HG03064 (cell line): ENCODE measurements around the gene ZNFX1.

Source experiments
- ATAC-seq: cut with Tn5 transposase; IDR thresholded peaks from one replicate; pipeline ENCODE4 v1.9.1; 2021; ENCODE audit warnings: low read depth; ENCODE audit not compliant: unreplicated experiment

The ZNFX1 gene

DNA sequence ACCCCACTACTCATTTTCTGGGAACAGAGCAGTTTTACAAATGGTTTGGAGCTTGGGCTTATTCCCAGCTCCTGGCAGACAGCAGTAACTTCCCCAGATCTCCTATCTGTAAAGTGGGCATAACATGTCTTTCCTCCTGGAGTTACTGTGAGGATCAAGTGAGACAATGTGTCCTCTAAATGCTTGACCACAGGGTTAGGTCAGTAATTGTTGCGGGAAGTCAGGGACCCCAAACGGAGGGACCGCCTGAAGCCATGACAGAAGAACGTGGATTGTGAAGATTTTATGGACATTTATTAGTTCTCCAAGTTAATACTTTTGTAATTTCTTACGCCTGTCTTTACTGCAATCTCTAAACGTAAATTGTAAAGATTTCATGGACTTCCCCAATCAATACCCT, 15.3 kb upstream of the ZNFX1 start:
- ATAC-seq = no peak

GRCh38 chr20:49292010-49292409, 14.2 kb upstream of the ZNFX1 start:
- ATAC-seq = no peak

DNA sequence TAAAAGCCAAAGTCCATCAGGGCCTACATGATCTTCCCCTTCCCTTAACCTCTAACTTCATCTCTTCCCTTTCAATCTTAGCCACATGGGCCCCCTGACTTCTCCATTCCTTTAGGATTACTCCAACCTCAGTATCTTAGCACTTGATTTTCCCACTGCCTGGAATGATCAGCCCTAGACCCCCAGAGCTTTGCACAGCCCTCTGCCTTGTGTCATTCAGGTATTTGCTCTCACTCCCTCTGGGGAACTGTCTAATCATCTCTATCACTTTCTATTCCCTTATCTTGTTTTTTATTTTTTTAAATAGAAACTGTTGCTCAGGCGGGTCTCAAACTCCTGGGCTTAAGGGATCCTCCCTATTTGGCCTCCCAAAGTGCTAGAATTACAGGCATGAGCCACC, 13.3 kb upstream of the ZNFX1 start:
- no peak for ATAC-seq

DNA sequence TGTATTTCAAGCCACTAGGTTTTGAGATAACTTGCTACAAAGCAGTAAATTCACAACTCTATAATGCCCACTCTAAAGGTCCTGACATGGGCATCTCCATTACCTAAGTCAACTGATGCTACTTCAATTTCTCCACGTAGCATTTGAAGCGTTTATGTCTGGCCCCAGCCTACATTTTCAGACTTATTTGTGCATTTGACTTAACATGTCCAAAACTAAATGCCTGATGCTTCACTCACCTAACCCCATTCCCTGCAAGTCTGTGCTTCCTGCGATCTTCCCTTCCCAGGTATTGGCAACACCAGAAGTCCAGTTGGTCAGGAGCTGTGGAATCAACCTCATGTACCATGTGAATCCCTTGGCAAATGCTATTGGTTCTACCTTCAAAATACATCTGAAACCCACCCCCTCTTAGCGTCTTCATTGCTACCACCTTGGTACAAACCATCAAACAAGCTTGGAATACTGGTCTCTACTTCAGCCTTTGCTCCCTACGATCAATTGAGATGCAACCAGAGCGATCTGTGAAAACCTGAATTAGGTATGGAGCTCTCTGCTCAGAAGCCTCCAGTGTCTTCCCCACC, 12.8 kb upstream of the ZNFX1 start:
- no peak for ATAC-seq

DNA sequence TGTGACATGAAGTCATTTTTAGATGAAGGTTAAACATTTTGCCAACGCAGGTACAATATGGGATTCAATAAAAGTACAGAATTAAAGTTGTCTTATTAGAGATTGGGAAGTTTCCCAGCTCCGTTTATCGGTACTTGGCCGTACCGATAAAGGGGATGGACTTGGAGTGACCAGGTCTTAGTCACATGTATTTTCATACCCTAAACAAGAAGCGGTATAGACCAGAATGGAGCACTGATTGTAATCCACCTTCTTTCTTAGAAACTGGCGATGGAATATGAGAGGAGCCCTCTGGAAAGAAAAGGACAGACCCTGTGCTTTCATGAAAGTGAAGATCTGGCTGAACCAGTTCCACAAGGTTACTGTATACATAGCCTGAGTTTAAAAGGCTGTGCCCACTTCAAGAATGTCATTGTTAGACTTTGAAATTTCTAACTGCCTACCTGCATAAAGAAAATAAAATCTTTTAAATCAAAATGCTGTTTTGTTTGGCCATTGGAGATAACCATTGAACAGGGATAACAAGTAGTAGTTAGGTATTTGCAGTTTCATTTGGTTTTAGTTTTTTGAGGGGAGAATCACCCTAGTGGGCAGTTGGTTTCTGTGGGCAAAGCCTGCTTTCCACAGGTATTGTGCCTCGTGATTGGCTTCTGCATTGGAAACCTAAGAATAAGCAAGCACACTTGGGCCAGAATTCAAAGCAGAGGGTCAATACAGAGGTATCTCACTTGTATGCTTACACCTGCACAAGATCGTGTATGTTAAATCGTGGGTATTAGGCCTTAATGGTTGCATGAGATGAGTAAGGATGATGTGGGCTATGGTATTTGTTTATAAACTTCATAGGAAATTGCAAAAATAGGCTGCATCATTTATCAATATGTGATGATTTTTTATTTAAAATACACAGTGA, 11.2 kb upstream of the ZNFX1 start:
- ATAC-seq = no peak

DNA sequence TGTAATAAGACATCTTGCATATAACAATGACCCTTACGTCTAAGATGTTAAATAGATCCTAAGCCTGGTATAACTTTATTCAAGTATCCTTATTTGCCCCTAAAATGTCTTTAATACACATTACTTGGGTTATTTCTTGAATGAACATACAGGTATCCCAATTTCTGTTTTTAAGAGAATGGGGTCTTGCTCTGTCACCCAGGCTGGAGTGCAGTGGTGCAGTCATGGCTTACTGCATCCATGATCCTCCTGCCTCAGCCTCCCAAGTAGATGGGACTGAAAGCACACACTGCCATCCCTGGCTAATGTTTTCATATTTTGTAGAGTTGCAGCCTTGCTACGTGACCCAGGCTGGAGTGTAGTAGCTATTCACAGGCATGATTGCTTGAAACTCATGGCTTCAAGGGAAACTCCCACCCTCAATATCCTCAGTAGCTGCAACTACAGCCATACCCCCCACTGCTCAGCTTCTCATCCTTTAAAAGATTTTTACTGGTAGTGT, 10.4 kb upstream of the ZNFX1 start:
- ATAC-seq = no peak

DNA sequence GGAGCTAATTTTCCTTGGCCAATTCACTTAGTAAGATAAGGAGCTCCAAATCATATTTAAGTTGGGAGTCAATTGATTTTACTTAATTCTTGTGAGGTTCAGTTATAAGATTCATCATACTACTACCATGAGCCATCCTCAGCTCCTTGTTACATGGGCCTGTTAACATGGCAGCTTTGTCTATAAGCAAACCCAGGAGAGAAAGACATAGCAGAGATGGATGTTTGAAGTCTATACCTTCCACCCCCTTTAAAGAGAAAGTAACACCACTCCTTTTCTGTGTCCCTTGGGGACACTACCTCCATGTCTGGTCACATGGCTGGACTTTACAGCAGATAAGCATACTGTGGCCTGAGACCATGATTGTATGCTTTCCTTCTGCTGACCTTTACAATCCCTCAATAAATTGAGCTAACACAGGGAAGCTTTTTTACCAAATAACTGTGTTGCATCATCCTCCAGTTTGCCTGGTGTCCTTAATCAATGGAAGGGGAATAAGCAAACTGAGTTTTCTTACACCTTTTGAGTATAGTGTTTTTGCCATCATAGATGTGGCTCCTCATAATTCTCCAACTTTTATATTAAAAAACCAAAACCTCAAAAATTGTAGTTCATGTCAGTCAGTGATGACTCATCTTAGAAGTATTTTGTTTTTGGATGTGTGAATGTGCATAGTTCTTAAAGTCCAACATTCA, 9.8 kb upstream of the ZNFX1 start:
- no peak for ATAC-seq

DNA sequence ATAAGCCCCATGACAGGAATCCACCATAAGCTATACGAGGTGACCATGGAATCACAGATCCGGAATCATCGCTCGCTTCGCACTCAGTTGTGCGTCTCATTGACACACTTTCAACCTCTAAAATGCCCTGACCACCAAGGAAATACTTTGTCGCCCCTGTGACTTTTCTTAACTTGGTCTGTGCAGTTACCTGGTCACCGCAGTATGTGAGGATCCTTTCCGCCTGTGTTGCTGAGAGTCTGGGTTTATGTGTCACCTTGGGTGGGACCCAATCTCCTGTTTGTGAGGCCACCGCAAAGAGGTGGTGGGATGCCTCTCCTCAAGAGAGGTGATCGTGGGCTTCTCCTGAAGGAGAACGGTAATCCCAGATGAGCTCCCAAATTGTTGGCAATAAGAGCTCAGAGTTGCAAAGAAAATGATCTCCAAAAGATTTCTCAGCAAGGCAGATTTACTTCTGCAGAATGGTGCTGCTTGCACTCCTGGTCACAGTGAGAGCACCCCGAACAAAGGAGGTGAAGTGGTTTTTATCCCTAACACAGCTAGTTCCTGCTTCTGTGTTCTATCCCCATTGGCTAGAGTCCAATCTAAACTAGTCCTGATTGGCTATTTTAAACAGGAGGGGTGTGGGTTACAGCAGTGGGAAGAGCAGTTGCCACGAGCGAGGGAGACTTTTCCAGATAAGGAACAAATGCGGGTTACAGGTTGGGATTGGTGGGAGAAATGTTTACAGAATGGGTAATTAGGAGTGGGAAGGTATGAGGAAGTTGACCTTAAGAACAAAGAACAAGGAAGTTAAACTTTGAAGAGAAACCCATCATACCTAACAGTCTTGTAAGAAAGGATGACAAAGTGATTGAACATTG, 9.1 kb upstream of the ZNFX1 start:
- ATAC-seq = no peak

DNA sequence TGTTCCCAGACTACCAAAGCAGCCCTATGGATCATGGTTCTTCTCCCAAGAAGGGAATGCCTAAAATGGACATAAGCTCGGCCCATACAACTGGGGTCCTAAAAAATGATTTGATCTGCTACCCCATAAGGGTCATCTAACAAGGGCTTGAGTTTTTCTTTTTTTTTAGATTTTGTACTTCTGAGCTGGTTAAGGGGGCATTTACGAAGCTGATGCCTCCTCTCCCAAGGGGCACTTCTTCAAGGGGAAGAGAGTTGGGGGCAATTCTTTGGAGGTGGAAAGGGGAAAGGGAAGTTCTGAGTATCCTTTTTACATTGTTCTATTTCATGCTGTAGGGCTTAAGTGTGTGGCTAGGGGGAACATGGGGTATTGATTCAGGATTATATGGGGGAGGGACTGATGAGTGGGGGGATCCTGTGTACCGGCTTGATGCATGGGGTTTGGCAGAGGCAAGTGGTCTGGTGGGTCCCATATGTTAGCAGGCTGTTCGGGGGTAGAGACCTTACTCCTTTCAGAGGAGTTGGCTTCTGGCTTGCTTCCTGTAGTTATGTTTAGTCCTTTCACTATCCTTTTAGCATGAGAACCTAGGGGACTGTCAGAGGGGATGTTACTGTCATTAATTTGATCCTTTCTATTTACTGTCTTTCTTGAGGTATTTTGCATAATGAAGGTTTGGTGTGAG, 8.1 kb upstream of the ZNFX1 start:
- ATAC-seq = no peak

DNA sequence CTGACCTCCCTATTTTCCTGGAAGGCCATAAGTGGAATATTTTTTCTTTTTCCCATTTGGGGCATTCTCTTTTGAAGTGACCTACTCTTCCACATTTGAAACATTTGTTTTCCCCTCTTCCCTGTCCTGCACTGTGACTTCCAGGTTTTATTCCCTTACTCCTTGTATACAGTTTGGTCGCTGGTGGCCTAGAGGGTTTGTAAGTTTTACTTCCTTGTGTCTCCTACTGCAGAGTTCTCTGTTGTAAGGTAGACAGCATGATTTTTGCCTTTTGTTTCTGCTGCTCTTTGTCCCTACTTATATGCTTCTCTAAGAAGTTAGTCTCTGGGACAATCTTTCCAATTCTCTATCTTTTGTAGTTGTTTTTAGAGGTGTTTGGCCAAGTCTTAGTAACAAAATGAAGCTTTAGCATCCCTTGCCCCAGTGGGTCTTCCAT, 7.4 kb upstream of the ZNFX1 start:
- no peak for ATAC-seq

- no peak for ATAC-seq
Observed at GRCh38 chr20:49284818-49285217, 7.0 kb upstream of the ZNFX1 start.

DNA sequence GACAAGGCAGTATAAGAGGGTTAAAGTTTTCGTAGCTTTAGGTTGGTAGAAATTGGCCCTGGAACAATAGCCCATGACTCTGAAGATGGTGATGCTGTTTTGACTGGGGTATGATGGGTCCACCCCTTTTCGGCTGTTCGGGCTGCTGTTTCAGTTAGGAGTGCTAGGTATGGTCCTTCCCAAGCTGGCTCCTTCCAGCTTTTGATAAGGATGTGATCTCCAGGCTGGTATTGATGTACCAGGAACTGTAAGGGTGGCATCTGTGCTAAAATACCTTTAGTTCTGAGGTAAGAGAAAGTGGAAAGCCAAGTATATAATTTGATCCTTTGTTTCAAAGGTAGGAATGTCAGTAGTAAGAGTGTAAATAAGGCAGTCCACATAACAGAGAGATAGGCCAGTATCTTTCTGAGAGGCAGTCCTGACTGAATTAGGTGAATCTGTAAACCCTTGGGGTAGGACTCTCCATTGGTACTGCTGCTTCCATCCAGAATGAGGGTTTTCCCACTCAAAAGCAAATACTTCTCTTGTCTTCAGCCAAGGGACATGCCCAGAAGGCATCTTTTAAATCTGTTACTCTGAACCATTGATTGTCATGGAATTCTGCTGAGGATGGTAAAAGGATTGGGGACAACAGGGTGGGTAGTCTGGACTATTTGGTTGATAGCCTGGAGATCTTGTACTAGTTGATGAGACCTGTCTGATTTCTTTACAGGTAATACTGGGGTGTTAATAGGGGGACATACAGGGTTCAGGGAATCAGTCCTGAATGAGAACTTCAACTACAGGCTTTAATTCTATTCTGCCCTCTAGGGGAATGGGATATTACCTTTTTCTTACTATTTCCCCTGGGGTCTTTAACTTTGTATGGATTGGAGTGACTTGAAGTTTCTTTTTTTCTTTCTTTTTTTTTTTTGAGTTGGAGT, 6.1 kb upstream of the ZNFX1 start:
- no peak for ATAC-seq

GRCh38 chr20:49283176-49283702, 5.4 kb upstream of the ZNFX1 start:
- no peak for ATAC-seq

DNA sequence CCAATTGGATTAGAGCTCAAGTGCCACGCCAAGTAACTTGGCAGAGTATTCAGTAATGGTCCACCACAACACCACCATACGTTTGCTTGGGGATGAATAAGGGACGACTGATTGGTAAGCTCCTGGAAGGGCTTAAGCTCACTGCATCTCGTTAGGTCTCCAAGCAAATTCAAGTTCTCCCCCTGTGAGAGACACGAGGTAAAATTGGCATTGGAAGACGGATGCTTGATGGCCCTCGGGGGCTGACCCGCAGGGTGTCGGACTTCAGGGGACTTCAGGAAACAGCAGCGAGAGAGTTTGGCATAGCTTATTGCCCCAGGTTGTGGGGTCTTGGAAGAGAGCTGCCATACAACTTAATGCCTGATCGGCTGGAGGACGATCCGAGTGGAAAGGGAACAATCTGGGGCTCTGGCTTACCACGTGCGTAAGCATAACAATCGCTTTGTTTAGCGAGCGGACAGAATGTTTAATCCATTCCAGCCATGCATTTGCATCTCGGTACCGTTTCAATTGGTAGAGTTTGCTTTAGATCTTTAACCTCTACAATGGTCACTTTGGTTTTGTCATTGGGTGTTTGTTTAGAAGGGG, 4.8 kb upstream of the ZNFX1 start:
- ATAC-seq = no peak

GRCh38 chr20:49281913-49282467, 4.1 kb upstream of the ZNFX1 start:
- no peak for ATAC-seq

- ATAC-seq = no peak
Observed at GRCh38 chr20:49281059-49281912, 3.4 kb upstream of the ZNFX1 start.

GRCh38 chr20:49280463-49281058, 2.7 kb upstream of the ZNFX1 start:
- no peak for ATAC-seq
